Stimulated activated naive CD4-positive, alpha-beta T cell (primary cell): ENCODE measurements around the gene SCTR.

Experiments
- DNase-seq, 6 experiments: peaks; one replicate each; lab custom pipeline; 2025; lab: John Stamatoyannopoulos, UW

The SCTR gene

GRCh38 chr2:119487434-119488244 lies 36.6 kb downstream of the SCTR start:
- no peak for DNase-seq

GRCh38 chr2:119486886-119487285 lies 37.4 kb downstream of the SCTR start:
- no peak for DNase-seq

GRCh38 chr2:119486196-119486827 lies 38.0 kb downstream of the SCTR start:
- DNase-seq = no peak

GRCh38 chr2:119485336-119486110 lies 38.8 kb downstream of the SCTR start:
- no peak for DNase-seq

- no peak for DNase-seq
Measured at GRCh38 chr2:119484834-119485233, 39.4 kb downstream of the SCTR start.

GRCh38 chr2:119483896-119484718 lies 40.2 kb downstream of the SCTR start:
- DNase-seq = no peak

- DNase-seq = no peak
Measured at GRCh38 chr2:119483395-119483753, 40.9 kb downstream of the SCTR start.

- DNase-seq = no peak
Measured at GRCh38 chr2:119482481-119483394, 41.5 kb downstream of the SCTR start.

- DNase-seq = no peak
Measured at GRCh38 chr2:119481501-119482455, 42.5 kb downstream of the SCTR start.

- no peak for DNase-seq
Measured at GRCh38 chr2:119480718-119481142, 43.6 kb downstream of the SCTR start.

GRCh38 chr2:119480184-119480583 lies 44.1 kb downstream of the SCTR start:
- no peak for DNase-seq

- no peak for DNase-seq
Measured at GRCh38 chr2:119478978-119479295, 45.3 kb downstream of the SCTR start.

GRCh38 chr2:119478188-119478977 lies 45.9 kb downstream of the SCTR start:
- no peak for DNase-seq

GRCh38 chr2:119477113-119477505 lies 47.2 kb downstream of the SCTR start:
- no peak for DNase-seq

GRCh38 chr2:119476301-119477112 lies 47.8 kb downstream of the SCTR start:
- peak in 5 of 6 experiments; percentile 2 to 27 (median 16) for DNase-seq

GRCh38 chr2:119475857-119476244 lies 48.4 kb downstream of the SCTR start:
- no peak for DNase-seq

GRCh38 chr2:119475225-119475856 lies 48.9 kb downstream of the SCTR start:
- no peak for DNase-seq
